Calu3 (cell line): Measurements from ENCODE around the gene RMRP. TPM values are rescaled to one million over a fixed set of nuclear protein-coding genes. Genes with fewer than 3 reads are reported as not detected.
"Not testable (repeated sequence)": the region's sequence is repeated elsewhere in the genome, so short reads cannot be mapped to it uniquely, and the experiment has no call there.

Experiments
- BruUV-seq: library from RNA; stranded (reverse); fragments of 400-500 nt; replicated peaks from 2 replicates; lab custom pipeline; 2021; lab: Mats Ljungman, UMichigan
- CTCF ChIA-PET: fragments of 300-600 bp; sonication (Branson Sonifier 250); formaldehyde crosslinking; loops from one replicate; lab custom pipeline; 2022; ENCODE audit warnings: antibody characterized with exemption; lab: Charles Lee
- DNase-seq: peaks from one replicate; pipeline ENCODE4 v3.0.0; 2022
- H3K27ac Mint-ChIP-seq: one replicate; pipeline ENCODE4 v1.8.0; 2022; ENCODE audit warnings: mixed read lengths; ENCODE audit not compliant: unreplicated experiment
- H3K27me3 Mint-ChIP-seq: one replicate; pipeline ENCODE4 v1.8.0; 2022; ENCODE audit warnings: mixed read lengths; ENCODE audit not compliant: unreplicated experiment
- H3K36me3 Mint-ChIP-seq: one replicate; pipeline ENCODE4 v1.8.0; 2022; ENCODE audit warnings: mild to moderate bottlenecking, moderate library complexity, mixed read lengths; ENCODE audit not compliant: insufficient read depth, unreplicated experiment
- H3K4me1 Mint-ChIP-seq: one replicate; pipeline ENCODE4 v1.8.0; 2022; ENCODE audit warnings: mild to moderate bottlenecking, low read depth, mixed read lengths; ENCODE audit not compliant: unreplicated experiment
- H3K4me3 Mint-ChIP-seq: one replicate; pipeline ENCODE4 v1.8.0; 2022; ENCODE audit warnings: mild to moderate bottlenecking, low read depth, moderate library complexity, mixed read lengths; ENCODE audit not compliant: unreplicated experiment
- H3K9me3 Mint-ChIP-seq: one replicate; pipeline ENCODE4 v1.8.0; 2022; ENCODE audit warnings: low read depth, mixed read lengths; ENCODE audit not compliant: unreplicated experiment
- CTCF ChIP-seq: fragments of 200-600 bp; IDR thresholded peaks from one replicate; pipeline ENCODE4 v1.8.0; 2022; ENCODE audit warnings: antibody characterized with exemption; ENCODE audit not compliant: unreplicated experiment
- intact Hi-C: fragments of 100-400 bp; cut with micrococcal nuclease; formaldehyde crosslinking; loops from one replicate; pipeline ENCODE4 v1.10.0; 2022; ENCODE audit not compliant: unreplicated experiment
- total RNA-seq: library from RNA; stranded (reverse); gene quantifications from 2 replicates; pipeline ENCODE4 v1.2.3, GENCODE V29; 2022

Gene RMRP
- total RNA-seq, 1 experiment from 2014 or later = 8,471 TPM

- Mint-ChIP-seq H3K9me3 (no peaks in the 10 kb centered on the region), H3K4me1 (no peaks in the 10 kb centered on the region), H3K36me3 (no peaks in the 10 kb centered on the region), H3K4me3 (peak overlapping the region; percentile 49), H3K27me3 (peaks cover 76% of the 10 kb centered on the region), H3K27ac (peak overlapping the region; percentile 38)
- CTCF ChIA-PET = no interaction called here
- intact Hi-C loops = no loop called here
- TF ChIP-seq CTCF = no peak
- no peak for DNase-seq
- no TSS peak for BruUV-seq
These were observed 40.3 kb downstream of the RMRP start for GRCh38 chr9:35617548-35617947.

- H3K27ac Mint-ChIP-seq = peak overlapping the region; percentile 38
- BruUV-seq = no TSS peak
- H3K4me1 Mint-ChIP-seq = no peaks in the 10 kb centered on the region
- H3K4me3 Mint-ChIP-seq = peak overlapping the region; percentile 49
- no peaks in the 10 kb centered on the region for H3K9me3 Mint-ChIP-seq
- DNase-seq = peak; percentile 36
- CTCF ChIA-PET = no interaction called here
- TF ChIP-seq CTCF = no peak
- H3K27me3 Mint-ChIP-seq = peaks cover 76% of the 10 kb centered on the region
- no peaks in the 10 kb centered on the region for H3K36me3 Mint-ChIP-seq
- intact Hi-C loops = no loop called here
These were observed 40.9 kb downstream of the RMRP start for GRCh38 chr9:35616681-35617459.

- no peaks in the 10 kb centered on the region for H3K36me3 Mint-ChIP-seq
- CTCF ChIA-PET = no interaction called here
- peak overlapping the region; percentile 49 for H3K4me3 Mint-ChIP-seq
- no peaks in the 10 kb centered on the region for H3K9me3 Mint-ChIP-seq
- intact Hi-C loops = no loop called here
- peaks cover 69% of the 10 kb centered on the region for H3K27me3 Mint-ChIP-seq
- BruUV-seq = no TSS peak
- no peak for TF ChIP-seq CTCF
- H3K4me1 Mint-ChIP-seq = no peaks in the 10 kb centered on the region
- no peak overlapping the region for H3K27ac Mint-ChIP-seq
- no peak for DNase-seq
These were observed 41.7 kb downstream of the RMRP start for GRCh38 chr9:35615981-35616680.

- peaks cover 51% of the 10 kb centered on the region for H3K27me3 Mint-ChIP-seq
- no peak for DNase-seq
- H3K27ac Mint-ChIP-seq = no peak overlapping the region
- CTCF ChIA-PET = no interaction called here
- H3K4me1 Mint-ChIP-seq = no peaks in the 10 kb centered on the region
- H3K9me3 Mint-ChIP-seq = no peaks in the 10 kb centered on the region
- intact Hi-C loops = no loop called here
- no TSS peak for BruUV-seq
- no peak overlapping the region for H3K4me3 Mint-ChIP-seq
- no peaks in the 10 kb centered on the region for H3K36me3 Mint-ChIP-seq
- no peak for TF ChIP-seq CTCF
These were observed 45.0 kb downstream of the RMRP start for GRCh38 chr9:35612843-35613242.

- H3K9me3 Mint-ChIP-seq, H3K4me3 Mint-ChIP-seq, H3K27ac Mint-ChIP-seq, H3K36me3 Mint-ChIP-seq, intact Hi-C loops, BruUV-seq, DNase-seq, H3K4me1 Mint-ChIP-seq: not testable (repeated sequence)
- CTCF ChIA-PET = interaction anchor here (0.8 to 1.3 kb wide), 2 partner anchors 33 to 84 kb away, joined by 4 to 6 read pairs; no protein-coding TSS in a partner anchor
- H3K27me3 Mint-ChIP-seq = peaks cover 44% of the 10 kb centered on the region
These were observed 45.8 kb downstream of the RMRP start for GRCh38 chr9:35612066-35612465.
